Kidney capillary endothelial cell (primary cell): ENCODE data around the gene ABCB6.
"Not testable (repeated sequence)": the region's sequence is repeated elsewhere in the genome, so short reads cannot be mapped to it uniquely, and the experiment has no call there.

Source experiments
- DNase-seq: peaks from one replicate; pipeline ENCODE4 v3.0.0-alpha.2; 2018; ENCODE audit warnings: low spot score

Gene ABCB6

GRCh38 chr2:219218732-219219701, at the start of gene ABCB6:
Gene ABCB6 (minus strand): TSS chr2:219218958. CDS start chr2:219218673, 285 bp downstream.
- DNase-seq, result peak; percentile 67

- DNase-seq, result no peak
Observed at GRCh38 chr2:219268294-219268693, 49.5 kb upstream of the ABCB6 start.

GRCh38 chr2:219266886-219267285, 48.1 kb upstream of the ABCB6 start:
- DNase-seq, result no peak

GRCh38 chr2:219266232-219266631, 47.5 kb upstream of the ABCB6 start:
- no peak for DNase-seq

- no peak for DNase-seq
Observed at GRCh38 chr2:219261024-219261855, 42.5 kb upstream of the ABCB6 start.

GRCh38 chr2:219258942-219259341, 40.2 kb upstream of the ABCB6 start:
- DNase-seq, result not testable (repeated sequence)

GRCh38 chr2:219254590-219255201, 35.9 kb upstream of the ABCB6 start:
- DNase-seq, result no peak

GRCh38 chr2:219253753-219254589, 35.2 kb upstream of the ABCB6 start, which contains the start of gene TUBA4A:
Gene TUBA4A (minus strand): TSS chr2:219253918. CDS start chr2:219253858, 60 bp downstream.
- DNase-seq, result peak; percentile 63

- DNase-seq, result no peak
Observed at GRCh38 chr2:219252900-219253752, 34.4 kb upstream of the ABCB6 start, which contains the start of gene TUBA4B. Gene TUBA4B (plus strand): TSS chr2:219253243. CDS start chr2:219253408, 165 bp downstream.

- no peak for DNase-seq
Observed at GRCh38 chr2:219252570-219252899, 33.8 kb upstream of the ABCB6 start.

GRCh38 chr2:219252084-219252483, 33.3 kb upstream of the ABCB6 start:
- no peak for DNase-seq

GRCh38 chr2:219251656-219252055, 32.9 kb upstream of the ABCB6 start:
- DNase-seq, result no peak

- DNase-seq, result no peak
Observed at GRCh38 chr2:219250049-219250781, 31.5 kb upstream of the ABCB6 start.

- peak; percentile 86 for DNase-seq
Observed at GRCh38 chr2:219249203-219249980, 30.6 kb upstream of the ABCB6 start.

- no peak for DNase-seq
Observed at GRCh38 chr2:219248845-219249202, 30.1 kb upstream of the ABCB6 start.

GRCh38 chr2:219247678-219248642, 29.2 kb upstream of the ABCB6 start:
- DNase-seq, result no peak

GRCh38 chr2:219246559-219246958, 27.8 kb upstream of the ABCB6 start:
- DNase-seq, result no peak

GRCh38 chr2:219245899-219246230, 27.1 kb upstream of the ABCB6 start:
- no peak for DNase-seq
